Vagina (tissue), 2 donors: ENCODE results near the gene C1QTNF6. TPM values are rescaled to one million over a fixed set of nuclear protein-coding genes. Genes with fewer than 3 reads are reported as not detected.

ENCODE experiments used
- DNase-seq, 2 donors: peaks; one replicate each; pipeline ENCODE4 v3.0.0-alpha.2; 2017; ENCODE audit errors: extremely low spot score in 2 of 2
- H3K27ac ChIP-seq: fragments of 200-600 bp; sonication (generic); one replicate; pipeline ENCODE4 v1.5.1; 2019
- H3K27me3 ChIP-seq: fragments of 200-600 bp; sonication (generic); one replicate; pipeline ENCODE4 v1.5.1; 2019
- H3K36me3 ChIP-seq, 2 donors: fragments of 200-600 bp; sonication (generic); one replicate each; pipeline ENCODE4 v1.5.1; 2017 to 2019
- H3K4me1 ChIP-seq: fragments of 200-600 bp; sonication (generic); one replicate; pipeline ENCODE4 v1.5.1; 2019
- H3K4me3 ChIP-seq, 2 donors: fragments of 200-600 bp; sonication (generic); 1 replicate in 1 of 2; 2 replicates in 1 of 2; pipeline ENCODE4 v1.5.1; 2016 to 2019
- H3K9me3 ChIP-seq: fragments of 200-600 bp; sonication (generic); one replicate; pipeline ENCODE4 v1.5.1; 2019
- POLR2A ChIP-seq, 2 donors: fragments of 450-650 bp; IDR thresholded peaks; one replicate each; pipeline ENCODE4 v1.6.1; 2017; ENCODE audit warnings: antibody characterized with exemption in 2 of 2, mild to moderate bottlenecking in 2 of 2, moderate library complexity in 2 of 2
- POLR2AphosphoS5 ChIP-seq, 2 donors: sonication (generic); formaldehyde crosslinking; IDR thresholded peaks; one replicate each; pipeline ENCODE4 v1.9.0; 2017; ENCODE audit warnings: antibody characterized with exemption in 2 of 2, mild to moderate bottlenecking in 2 of 2, low read depth in 1 of 2; ENCODE audit not compliant: insufficient read depth in 1 of 2
- intact Hi-C: fragments of 100-400 bp; cut with DNase I; formaldehyde crosslinking; loops from one replicate; pipeline ENCODE4 v1.15.1; 2023
- total RNA-seq: library from RNA; depleted of rRNA; stranded (reverse); fragments of >200 nt; gene quantifications from one replicate; pipeline ENCODE4 v1.2.3, GENCODE V29; 2016
- TF ChIP-seq, protein P1 (sequence below), 3 experiments: fragments of 450-650 bp in 2 of 3; fragments of 200-600 bp in 1 of 3; sonication (generic) in 1 of 3; IDR thresholded peaks; one replicate each; pipeline ENCODE4 v1.5.1; 2017 to 2019; ENCODE audit warnings: antibody characterized with exemption in 3 of 3, mild to moderate bottlenecking in 2 of 3, moderate library complexity in 2 of 3

Gene C1QTNF6
- total RNA-seq, 1 donor from 2014 or later, result 4.9 TPM

DNA sequence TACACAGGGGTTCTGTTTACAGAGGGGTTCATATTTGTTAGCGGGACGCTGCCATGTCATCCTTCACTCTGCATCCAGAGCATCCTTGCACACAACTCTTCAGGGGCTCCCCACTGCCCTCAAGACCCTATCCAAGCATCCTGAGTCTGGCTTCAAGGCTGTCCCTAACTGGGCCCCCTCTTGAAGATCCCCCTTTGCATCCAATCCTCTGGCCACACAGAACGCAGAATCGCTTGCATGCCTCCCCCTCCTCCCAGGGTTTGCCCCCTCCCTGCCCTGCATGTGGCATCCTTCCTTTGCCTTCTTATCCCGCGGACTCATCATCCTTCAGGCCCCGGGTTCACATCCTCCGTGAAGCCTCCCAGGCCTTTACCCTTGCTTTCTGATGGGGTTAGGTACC lies 18.6 kb downstream of the C1QTNF6 start:
- Histone ChIP-seq H3K27ac (no peak overlapping the region), H3K36me3 (no peaks in the 10 kb centered on the region), H3K4me3 (no peak overlapping the region), H3K9me3 (no peaks in the 10 kb centered on the region), H3K27me3 (no peaks in the 10 kb centered on the region), H3K4me1 (peaks cover 14% of the 10 kb centered on the region)
- DNase-seq, result no peak
- intact Hi-C loops, result no loop called here
- no peak for TF ChIP-seq POLR2A (IDR thresholded peaks at IDR 0.05)
- TF ChIP-seq POLR2AphosphoS5 (IDR thresholded peaks at IDR 0.05; ENCODE audit: insufficient read depth in 1 of 2, low read depth in 1 of 2), result no peak

DNA sequence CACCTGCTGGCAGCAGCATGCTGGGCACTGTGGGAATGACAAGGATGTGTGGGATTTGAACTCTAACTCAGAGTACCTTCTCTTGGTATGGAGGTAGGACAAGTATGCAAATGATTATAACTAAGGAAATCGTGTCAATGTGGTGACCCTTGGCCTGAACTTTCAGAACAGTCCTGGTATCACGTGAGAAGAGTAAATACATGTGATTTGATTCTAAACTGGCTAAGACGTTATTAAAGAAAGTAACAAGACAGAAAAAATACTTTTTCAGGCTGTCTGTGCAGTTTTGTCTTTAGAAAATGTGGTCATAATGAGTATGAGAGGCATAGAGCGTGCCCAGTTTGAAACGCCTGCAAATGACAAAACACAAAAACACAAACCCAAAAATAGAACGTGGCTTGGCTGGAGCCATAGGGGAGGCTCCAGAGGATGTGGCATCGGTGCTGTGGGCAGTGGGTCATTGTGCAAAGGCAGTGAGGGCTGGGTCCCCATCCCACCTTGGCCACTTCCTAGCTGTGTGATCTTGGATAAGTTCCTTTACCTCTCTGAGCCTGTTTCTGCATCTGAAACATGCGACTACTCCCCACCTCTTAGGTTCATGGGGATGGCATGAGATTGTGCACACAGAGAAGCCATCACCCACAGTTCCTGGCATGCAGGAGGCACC lies 19.9 kb downstream of the C1QTNF6 start:
- intact Hi-C loops, result loop anchor here (2.0 kb wide), 1 partner anchor 31 kb away; no protein-coding TSS in a partner anchor
- H3K4me3 ChIP-seq, result no peak overlapping the region

DNA sequence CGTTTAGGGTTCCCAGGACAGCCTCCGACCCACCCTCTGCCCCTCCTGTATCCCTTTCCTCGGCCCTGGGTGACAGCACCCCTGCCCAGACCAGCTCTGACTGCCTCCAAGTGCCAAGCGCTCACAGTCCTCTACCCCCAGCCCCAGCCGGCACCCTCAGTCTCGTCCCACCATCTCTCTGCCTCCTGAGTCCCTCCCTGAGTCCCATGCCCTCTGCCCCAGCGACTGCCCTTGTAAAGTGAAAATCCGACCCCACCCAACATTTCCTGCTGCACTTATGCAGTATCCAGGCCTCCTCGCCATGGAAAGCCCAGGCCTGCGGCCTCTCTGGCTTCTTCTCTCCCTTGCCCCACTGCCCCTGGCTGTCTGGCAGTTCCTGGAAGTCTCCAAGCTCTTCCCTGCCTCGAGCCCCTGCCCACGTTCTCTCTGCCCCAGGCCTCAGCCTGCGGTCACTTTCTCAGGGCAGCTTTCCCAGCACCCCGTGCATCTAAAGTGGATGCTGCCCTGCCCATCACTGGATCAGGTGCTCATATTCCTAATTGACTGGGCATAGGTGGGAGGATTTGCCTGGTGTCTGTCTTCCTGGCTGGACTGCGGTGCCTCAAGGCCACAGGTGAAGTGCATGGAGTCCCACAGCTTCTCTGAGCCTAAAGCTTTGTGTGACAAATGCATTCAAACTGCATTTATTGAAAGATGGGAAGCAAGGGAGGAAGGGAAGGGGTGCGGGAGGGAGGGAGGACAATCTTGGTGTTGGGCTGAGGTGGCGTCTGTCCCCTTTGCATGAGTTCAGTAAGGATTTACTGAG lies 20.7 kb downstream of the C1QTNF6 start:
- TF ChIP-seq POLR2A (IDR thresholded peaks at IDR 0.05) (no peak), POLR2AphosphoS5 (IDR thresholded peaks at IDR 0.05; ENCODE audit: insufficient read depth in 1 of 2, low read depth in 1 of 2) (no peak)
- TF ChIP-seq, protein P1, sequence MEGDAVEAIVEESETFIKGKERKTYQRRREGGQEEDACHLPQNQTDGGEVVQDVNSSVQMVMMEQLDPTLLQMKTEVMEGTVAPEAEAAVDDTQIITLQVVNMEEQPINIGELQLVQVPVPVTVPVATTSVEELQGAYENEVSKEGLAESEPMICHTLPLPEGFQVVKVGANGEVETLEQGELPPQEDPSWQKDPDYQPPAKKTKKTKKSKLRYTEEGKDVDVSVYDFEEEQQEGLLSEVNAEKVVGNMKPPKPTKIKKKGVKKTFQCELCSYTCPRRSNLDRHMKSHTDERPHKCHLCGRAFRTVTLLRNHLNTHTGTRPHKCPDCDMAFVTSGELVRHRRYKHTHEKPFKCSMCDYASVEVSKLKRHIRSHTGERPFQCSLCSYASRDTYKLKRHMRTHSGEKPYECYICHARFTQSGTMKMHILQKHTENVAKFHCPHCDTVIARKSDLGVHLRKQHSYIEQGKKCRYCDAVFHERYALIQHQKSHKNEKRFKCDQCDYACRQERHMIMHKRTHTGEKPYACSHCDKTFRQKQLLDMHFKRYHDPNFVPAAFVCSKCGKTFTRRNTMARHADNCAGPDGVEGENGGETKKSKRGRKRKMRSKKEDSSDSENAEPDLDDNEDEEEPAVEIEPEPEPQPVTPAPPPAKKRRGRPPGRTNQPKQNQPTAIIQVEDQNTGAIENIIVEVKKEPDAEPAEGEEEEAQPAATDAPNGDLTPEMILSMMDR (IDR thresholded peaks at IDR 0.05), result no peak
- H3K4me1 ChIP-seq, result peaks cover 14% of the 10 kb centered on the region
- H3K9me3 ChIP-seq, result no peaks in the 10 kb centered on the region
- no peak for DNase-seq
- peak overlapping the region; percentile 58 for H3K27ac ChIP-seq
- intact Hi-C loops, result loop anchor here (2.0 kb wide), 1 partner anchor 31 kb away; no protein-coding TSS in a partner anchor
- H3K27me3 ChIP-seq, result no peaks in the 10 kb centered on the region
- H3K4me3 ChIP-seq, result no peak overlapping the region
- no peaks in the 10 kb centered on the region for H3K36me3 ChIP-seq

More for the DNA sequence above, 19.9 kb downstream of the C1QTNF6 start:
- TF ChIP-seq POLR2AphosphoS5 (IDR thresholded peaks at IDR 0.05; ENCODE audit: insufficient read depth in 1 of 2, low read depth in 1 of 2) (no peak), POLR2A (IDR thresholded peaks at IDR 0.05) (no peak)
- TF ChIP-seq, protein P1 (IDR thresholded peaks at IDR 0.05), result no peak
- no peak for DNase-seq
- peak overlapping the region; percentile 58 for H3K27ac ChIP-seq
- H3K9me3 ChIP-seq, result no peaks in the 10 kb centered on the region
- no peaks in the 10 kb centered on the region for H3K27me3 ChIP-seq
- peaks cover 14% of the 10 kb centered on the region for H3K4me1 ChIP-seq
- H3K36me3 ChIP-seq, result no peaks in the 10 kb centered on the region

DNA sequence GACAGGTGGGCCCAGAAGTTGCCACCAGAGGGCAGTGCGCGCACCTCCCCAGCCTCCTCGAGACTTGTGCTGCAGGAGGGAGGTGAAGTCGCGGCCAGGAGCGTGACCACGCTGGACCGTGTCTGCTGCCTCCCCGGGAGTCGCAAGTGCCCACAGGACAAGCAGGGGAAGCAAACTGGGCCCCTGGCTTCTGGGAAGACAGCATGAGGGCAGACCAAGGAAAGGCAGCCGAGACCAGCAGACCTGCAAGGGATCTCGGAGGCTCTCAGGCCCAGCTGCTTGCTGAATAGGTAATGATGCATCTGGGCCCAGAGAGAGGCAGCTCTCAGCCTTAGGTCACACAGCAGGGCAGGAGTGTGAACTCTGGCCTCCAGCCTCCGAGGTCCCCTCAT lies 21.4 kb downstream of the C1QTNF6 start:
- intact Hi-C loops, result loop anchor here (2.0 kb wide), 1 partner anchor 32 kb away; no protein-coding TSS in a partner anchor
- Histone ChIP-seq H3K27me3 (no peaks in the 10 kb centered on the region), H3K27ac (peak overlapping the region; percentile 58), H3K9me3 (no peaks in the 10 kb centered on the region), H3K36me3 (no peaks in the 10 kb centered on the region), H3K4me1 (peaks cover 14% of the 10 kb centered on the region), H3K4me3 (peak overlapping the region in 1 of 2 donors; percentile 31)
- no peak for DNase-seq
- TF ChIP-seq POLR2A (IDR thresholded peaks at IDR 0.05) (no peak), POLR2AphosphoS5 (IDR thresholded peaks at IDR 0.05; ENCODE audit: insufficient read depth in 1 of 2, low read depth in 1 of 2) (peak; percentile 67 to 76)
- TF ChIP-seq, protein P1 (IDR thresholded peaks at IDR 0.05), result peak in 2 of 3 experiments; percentile 73 to 77

DNA sequence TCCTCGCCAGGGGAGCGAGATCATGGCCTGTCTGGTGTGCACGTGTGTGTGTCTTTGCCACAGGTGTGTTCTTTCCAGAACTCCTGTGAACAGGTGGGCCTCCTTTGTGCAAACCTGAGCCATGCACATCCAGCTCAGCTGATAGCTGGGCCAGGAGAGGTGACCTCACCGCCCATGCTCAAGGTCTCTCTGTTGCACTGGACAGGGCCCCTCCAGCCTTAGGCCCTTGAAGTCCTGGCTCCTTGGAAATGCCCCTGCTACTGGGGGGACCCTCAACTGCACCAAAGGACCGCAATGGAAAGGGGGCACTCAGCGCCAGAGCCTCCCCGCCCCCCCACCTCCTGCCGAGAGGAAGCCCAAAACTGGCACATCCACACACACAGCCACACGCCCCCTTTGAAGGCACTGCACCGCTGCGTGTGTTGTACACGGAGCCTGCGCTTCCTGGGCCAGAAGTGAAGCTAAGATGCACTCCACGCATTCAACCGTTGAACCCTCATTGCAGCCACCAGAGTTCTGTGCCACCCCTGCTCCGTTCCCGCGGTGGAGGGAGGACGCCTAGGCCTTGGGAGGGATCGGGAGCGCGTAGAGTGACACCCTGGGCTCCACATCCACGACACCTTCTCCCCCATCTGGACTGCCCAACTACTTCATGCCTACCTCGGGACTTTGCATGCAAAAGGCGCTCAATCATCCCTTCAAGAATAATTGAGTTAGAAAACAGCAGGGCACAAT lies 21.9 kb downstream of the C1QTNF6 start:
- intact Hi-C loops, result loop anchor here (2.0 kb wide), 1 partner anchor 33 kb away; no protein-coding TSS in a partner anchor
- no peak overlapping the region for H3K27ac ChIP-seq
- H3K36me3 ChIP-seq, result no peaks in the 10 kb centered on the region
- peaks cover 14% of the 10 kb centered on the region for H3K4me1 ChIP-seq
- no peaks in the 10 kb centered on the region for H3K9me3 ChIP-seq
- no peak for DNase-seq
- H3K27me3 ChIP-seq, result no peaks in the 10 kb centered on the region
- peak overlapping the region in 1 of 2 donors; percentile 31 for H3K4me3 ChIP-seq
- TF ChIP-seq POLR2A (IDR thresholded peaks at IDR 0.05), result no peak
- TF ChIP-seq POLR2AphosphoS5 (IDR thresholded peaks at IDR 0.05; ENCODE audit: insufficient read depth in 1 of 2, low read depth in 1 of 2), result no peak
- TF ChIP-seq, protein P1 (IDR thresholded peaks at IDR 0.05), result peak in 1 of 3 experiments; percentile 93
